Renal cortical epithelial cell (primary cell): ENCODE data around the gene TMEM184A. TPM values are rescaled to one million over a fixed set of nuclear protein-coding genes. Genes with fewer than 3 reads are reported as not detected.

Source experiments
- DNase-seq: peaks from one replicate; pipeline ENCODE4 v3.0.0-alpha.2; 2011; ENCODE audit warnings: low read depth
- total RNA-seq: library from RNA; depleted of rRNA; stranded (reverse); fragments of >200 nt; gene quantifications from 2 replicates; pipeline ENCODE4 v1.2.3, GENCODE V29; 2014

Gene TMEM184A
- total RNA-seq, 1 donor from 2014 or later, result 4.3 TPM

DNA sequence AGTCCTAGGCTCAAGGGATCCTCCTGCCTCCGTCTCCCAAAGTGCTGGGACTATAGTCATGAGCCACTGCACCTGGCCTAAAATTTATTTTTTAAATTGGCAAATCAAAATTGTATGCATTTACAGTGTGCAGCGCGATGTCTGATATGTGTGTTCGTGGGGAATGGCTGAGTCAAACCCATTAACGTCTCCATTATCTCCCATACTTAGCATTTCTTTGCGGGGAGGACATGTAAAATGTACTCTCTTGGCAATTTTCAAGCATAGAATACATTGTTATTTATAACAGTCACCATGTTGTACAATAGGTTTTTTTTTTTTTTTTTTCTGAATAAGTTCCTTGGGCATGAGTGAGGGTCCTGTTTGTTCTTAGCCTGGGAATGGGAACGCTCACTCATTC lies 3.8 kb downstream of the TMEM184A start:
- no peak for DNase-seq

DNA sequence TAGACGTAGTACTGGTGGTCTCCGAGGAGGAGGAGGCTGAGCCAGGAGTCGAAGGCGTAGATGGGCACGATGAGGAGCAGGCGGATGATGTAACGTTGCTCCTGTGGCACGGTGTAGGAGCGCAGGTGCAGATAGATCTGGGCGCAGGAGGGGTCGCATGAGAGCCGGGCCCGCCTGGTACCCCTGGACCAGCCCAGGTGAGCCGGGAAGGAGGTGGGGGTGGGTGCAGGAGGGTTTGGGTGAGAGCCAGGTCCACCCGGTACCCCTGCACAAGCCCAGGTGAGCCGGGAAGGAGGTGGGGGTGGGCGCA lies 5.2 kb downstream of the TMEM184A start:
- DNase-seq, result no peak

DNA sequence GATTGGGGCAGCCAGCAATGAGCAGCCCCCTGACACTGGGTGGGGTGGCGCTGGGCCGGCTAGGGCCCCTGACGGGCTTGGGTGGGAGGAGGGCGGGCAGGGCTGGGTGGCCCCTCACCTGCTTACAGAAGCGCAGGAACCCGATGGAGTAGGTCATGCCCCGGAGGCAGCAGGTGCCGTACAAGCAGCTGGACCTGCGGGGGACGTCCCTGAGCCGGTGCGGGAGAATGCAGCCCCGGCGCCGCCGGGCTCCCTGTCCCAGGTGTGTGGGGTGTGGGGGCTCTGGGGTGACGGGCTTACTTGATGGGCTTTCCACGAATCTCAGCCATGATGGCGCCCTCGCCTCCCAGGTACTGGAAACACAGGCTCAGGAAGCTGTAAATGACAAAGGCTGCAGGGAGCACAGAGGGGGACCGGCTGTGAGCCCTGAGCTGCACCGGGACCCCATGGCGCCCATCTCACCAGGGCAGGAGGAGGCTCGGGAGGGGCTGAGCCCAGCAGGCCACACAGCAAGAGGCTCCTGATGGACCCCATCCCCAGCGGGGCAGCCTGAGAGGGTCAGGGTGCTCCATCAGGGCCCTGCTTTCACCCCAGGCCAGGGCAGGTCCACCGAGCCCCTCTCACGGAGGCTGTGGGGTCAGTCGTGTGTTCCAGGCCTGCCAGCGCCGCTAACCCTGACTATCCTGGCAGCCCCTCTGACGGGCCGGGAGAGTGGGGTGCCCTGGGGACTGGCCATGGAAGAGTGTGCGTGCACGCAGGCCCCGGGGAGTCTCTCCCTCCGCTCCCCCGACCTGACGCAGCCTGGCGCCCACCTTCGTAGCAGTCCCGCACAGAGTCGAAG lies 5.8 kb downstream of the TMEM184A start:
- DNase-seq, result no peak

DNA sequence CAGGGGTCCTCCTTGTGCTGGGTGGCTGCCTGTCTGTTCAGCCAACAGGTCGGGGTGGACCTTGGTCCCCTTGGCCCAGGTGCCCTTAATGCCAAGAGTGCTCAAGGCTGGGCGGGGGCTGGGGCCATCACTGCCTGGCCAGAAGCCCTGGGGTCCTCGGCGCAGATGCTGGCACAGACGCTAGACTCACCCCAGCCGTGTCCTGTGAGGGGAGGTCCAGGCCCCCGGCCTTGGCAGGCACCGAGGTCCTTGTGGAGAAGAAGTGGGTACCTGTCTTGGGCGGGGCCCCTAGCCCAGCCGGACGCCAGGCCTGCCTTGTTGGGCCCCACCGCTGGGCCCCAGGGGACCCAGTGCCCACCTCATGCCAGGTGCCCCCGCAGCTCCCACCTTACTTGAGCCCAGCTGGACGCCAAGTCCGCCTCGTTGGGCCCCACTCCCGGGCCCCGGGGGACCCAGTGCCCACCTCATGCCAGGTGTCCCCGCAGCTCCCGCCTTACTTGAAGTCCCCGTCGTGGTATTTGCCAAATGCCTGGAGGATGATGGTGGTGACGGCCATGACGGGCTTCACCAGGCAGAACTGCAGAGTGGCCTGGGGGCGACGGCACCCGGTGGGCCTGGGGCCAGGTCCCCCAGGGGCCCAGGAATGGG lies 6.5 kb downstream of the TMEM184A start:
- DNase-seq, result no peak

DNA sequence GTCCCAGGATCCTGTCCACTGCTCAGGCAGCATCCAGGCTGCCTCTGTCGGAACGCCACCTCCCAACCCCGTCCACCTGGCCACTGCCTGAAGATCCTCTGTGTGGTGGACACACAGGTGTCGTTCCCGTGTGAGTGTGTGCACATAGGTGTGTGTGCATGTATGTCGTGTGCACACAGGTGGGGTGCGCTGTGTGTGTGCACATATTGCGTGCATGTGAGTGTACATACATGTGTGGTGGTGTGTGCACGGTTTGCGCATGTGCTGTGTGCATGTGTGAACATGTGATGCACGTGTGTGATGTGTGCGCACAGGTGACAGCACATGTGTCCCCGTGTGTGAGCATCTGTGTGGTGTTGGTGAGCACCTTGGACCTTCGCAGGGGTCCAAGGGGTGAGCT lies 7.1 kb downstream of the TMEM184A start:
- no peak for DNase-seq

DNA sequence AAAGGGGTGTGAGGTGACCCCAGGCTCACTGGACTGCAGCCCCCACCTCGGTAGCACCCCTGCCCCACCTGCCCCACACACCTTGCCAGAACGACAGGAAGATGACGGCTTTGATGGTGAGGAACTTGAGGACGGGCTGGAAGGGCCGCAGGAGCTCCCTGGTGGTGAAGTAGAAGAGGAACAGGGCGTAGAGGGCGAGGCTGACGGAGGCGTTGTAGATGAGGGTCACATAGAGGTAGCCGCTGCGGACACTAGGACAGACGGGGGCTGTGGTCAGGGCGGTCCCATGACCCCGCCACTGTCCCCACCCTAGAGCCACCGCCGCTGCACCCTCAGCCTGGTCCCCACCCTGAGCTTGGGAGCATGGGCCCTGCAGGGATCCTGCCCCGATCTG lies 7.6 kb downstream of the TMEM184A start:
- DNase-seq, result no peak

DNA sequence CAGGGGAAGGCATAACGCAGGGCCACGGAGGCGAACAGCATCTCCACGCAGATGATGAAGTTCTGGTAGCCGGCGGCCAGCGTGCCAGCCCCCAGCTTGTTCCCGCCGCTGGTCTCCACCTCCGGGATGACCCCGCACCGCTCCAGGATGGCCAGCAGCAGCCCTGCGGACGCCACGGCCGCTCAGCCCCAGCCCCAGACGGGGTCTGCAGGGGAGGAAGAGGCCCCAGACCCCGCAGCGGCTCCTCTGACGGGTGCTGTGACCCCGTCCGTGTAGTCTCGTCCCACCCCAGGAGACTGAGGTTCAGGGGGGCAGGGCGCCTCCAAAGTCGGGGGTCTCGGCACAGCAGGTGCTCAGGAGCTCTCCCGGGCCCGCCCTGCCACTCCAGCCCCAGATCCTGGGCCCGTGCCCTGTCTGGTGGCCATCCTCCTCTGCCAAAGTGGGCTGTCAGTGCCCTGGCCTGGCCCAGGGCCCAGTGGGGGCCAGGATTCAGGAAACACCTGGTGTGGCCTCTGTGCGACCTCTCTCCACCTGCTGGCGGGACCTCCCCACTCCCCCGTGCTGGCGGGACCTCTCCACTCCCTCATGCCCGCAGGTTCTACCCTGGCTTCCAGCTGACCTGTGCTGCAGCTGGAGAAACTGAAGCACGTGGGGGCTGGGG lies 8.1 kb downstream of the TMEM184A start:
- no peak for DNase-seq

DNA sequence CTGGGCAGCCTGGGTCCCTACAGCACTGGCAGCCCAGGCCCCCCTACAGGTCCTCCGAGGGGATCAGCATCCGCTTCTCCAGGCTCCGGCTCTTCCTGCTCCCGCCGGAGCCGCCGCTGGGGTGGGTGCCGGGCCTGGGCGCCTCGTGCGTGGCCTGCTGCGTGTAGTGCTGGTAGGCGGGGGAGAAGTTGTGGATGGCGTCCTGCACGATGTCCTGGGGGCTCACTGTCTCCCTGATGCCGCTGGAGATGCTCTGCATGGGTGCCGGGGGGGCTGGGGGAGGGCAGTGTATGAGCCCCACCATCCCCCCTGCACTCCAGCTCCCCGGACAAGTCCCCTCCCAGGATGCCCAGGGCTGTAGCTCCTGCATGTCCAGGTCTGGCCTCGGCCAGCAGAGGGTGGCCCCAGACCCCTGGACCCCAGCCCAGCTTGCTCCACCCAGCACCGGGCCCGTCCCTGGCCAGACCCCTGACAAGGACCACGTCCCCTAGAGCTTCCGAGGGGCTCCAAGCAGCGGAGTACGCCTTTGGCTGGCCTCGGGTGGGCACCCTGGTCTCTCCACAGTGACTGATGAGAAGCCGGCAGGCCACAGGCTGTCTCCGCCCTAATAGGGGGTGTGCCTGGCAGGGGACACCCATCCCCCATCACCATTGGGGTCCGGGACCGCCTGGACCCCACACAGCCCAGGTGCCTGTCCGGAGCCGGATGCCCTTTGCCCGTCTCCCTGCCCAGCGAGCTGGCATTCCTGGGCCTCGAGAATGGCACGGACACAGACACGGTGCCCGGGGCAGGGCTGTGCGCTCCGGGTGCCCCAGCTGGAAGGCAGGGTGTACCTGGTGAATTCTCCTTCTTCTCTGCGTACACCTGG lies 8.9 kb downstream of the TMEM184A start:
- DNase-seq, result no peak

DNA sequence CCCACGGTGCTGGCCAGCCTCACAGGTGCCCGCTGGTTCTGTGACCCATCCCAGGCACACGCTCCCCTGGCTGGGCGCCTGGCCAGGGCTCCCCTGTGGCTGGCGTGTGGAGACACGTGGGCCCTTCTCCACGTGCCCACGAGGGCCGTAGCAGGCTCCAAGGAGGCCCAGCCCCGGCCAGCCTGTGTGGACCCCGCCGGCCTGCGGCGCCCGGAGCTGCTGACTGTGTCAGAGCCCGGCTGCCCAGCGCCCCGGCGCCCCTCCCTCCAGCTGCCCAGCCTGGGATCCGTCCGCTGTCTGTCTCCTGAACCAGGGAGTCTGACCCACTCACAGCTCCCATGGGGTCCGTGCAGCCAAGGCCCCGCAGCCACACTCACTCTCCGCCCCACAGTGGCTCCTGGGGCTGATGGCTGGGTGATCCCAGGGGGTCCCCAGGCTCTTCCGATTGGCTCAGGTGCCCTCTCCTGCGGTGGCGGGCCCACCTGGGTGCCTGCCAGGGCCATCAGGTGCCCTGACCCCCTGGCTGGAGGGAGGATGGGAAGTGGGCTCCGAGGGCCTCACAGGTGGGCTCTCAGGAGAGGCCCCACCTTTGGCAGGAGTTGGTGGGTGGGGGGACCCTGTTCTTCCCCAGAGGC lies 9.6 kb downstream of the TMEM184A start:
- DNase-seq, result no peak

DNA sequence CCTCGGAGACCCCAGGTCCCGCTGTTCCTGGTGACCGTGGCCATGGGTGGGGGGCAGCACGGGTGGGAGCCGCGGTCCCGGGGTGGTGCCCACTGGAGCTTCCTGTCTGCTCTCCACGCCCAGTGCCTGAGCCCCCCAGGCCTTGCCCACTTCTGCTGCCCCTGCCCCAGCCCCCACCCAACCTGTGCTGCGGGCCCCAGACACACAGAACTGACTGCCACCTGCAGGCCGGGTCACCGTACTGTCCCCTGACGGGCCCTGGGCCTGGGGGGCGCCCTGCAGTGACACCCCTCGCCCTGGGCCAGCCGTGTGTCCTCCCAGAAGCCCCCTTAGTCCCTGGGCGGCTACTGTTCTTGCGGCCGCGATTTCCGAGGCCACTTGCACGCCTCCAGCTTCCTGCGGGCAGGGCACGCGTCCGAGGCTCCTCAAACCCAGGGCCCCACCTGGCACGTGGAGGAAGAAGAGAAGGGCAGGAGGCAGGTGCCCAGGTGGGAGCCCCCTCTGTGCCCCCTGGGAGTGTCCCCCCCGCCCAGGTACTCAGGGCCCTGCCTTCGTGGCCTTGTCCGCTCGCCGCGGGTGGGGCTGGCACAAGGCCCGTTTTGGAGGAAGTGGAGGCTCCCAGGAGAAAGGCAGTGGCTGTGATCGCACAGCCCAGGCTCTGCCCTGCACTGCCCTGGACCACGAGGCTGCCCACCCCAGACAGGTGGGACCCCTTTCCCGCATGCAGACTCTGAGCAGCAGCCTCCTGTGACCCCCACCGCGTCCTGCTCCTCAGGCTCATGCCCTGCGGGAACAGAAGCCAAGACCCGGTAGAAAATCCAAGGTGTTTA lies 10.4 kb downstream of the TMEM184A start:
- DNase-seq, result no peak

DNA sequence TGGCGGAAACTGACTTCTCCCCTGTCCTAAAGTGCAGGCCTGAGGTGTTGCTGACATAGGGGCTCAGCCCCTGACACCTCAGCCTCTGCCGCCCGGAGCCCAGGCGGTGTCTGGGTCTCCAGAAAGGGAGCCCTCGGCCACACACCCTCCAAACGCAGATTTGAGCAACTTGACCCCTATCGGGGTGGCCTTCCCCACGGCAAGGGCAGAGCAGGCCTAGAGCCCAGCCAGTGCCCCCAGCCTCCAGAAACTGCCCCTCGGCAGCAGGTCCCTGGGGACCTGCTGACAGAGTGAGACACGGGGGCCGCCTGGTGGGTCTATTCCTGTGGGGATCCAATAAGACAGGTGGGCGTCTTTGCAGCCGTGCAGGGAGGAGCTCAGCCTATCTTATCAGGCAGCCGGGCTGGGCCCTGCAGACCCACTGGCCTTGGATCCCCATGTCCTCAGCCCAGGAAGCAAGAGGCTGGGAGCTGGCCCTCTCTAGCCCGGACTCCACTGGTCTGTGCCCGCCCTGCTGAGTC lies 11.0 kb downstream of the TMEM184A start:
- no peak for DNase-seq

DNA sequence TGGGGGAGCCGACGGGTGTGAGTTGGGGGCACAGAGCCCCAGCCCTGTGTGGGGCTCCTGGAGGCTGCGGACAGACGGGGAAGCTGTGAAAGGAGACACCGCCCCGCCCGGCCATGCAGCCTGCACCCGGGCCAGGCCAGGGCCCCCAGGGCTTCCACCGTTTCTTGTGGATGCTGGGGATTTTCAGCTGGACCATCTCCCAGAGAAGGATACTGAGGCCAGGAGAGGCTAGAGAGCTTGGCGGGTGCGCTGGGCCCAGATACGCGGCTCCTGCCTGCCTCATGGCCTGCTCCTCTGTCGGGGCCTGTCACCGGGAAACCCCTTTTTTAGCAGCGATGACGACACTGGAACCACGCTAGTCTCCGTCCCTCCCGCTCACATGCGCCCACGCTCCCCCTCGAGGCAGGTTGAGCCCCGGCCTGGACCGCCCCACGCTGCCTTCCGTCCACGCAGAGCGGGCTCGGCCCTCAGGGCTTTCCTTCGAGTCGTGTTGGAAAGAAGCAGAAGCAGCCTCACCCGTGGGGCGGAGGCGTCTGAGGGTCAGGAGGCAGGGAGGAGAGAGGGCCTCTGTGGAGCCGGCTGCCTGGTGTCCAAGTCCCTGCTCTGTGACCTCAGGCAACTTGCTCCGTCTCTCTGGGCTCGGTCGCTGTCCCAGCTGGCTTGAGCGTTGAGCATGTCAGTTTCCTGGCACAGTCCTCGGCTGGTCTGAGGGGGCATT lies 11.7 kb downstream of the TMEM184A start:
- no peak for DNase-seq

DNA sequence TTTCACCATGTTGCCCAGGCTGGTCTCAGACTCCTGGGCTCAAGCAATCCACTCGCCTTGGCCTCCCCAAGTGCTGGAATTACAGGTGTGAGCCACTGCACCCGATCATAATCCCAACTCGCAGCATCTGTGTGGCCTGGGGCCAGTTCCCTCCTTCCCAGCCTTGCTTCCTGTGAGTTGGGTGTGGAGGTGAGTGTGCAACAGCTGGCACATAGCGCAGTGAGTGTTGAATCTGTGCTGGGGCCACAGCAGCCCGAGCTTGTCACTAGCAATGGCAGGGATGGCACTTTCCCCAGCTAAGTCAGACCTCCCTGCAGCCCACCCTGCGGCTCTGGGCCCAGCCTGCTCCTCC lies 12.2 kb downstream of the TMEM184A start:
- no peak for DNase-seq

DNA sequence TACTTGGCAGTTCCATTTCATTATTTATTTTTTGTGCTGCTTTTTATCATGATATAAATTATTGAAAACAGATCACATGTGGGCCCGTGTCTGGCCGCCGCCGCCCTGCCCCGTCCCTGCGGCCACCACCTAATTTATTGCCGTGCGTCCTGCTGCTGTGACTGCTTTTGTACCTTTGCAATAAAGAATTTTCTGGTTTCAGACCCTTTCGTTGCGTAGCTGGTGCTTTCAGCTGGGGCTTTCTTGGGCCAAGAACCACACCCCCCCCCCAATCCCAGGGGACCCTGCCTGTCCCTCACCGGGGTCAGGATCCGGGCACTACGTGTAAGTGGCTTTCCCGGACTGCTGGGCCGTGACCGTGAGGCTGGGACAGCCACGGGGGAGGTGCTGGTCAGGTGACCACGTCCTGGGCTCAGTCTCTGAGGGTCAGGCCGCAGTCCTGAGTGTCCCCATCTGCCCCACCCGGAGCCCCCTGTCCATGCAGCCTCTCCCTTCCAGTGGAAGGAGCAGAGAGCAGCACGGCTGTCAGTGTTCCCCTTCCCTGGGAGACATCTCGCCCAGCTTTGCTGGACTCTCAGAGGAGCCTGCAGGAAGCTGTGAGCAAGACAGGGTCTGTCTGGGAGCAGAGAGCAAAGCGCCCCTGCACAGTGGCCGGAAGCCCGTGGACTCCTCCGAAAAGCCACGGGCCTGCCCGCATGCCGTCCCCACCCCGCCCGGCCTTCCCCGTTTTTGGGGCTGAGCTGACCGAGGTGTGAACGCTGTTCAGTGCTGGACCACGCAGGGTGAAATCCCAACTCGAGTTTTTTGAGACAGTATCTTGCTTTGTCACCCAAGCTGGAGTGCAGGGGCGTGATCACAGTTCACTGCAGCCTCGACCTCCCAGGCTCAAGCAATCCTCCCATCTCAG lies 12.9 kb downstream of the TMEM184A start:
- no peak for DNase-seq

DNA sequence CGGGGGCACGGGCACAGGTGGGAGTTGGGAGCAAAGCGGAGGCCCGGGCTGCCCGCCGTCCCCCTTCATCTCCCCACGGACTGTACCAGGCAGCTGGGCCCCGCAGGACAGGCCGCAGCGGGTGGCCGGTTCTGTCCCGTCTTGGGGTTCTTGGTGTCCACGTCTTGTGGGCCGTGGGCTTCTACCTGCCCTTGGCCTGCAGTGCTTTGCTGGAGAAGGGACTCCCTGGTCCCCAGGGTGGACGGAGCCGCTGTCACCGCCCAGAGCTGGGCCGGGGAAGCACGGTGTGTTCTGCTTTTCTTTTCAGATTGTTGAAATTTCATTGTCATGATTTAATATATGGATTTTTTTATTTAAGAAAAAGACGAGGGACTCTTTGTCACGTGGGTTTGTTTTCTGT lies 13.7 kb downstream of the TMEM184A start:
- no peak for DNase-seq

DNA sequence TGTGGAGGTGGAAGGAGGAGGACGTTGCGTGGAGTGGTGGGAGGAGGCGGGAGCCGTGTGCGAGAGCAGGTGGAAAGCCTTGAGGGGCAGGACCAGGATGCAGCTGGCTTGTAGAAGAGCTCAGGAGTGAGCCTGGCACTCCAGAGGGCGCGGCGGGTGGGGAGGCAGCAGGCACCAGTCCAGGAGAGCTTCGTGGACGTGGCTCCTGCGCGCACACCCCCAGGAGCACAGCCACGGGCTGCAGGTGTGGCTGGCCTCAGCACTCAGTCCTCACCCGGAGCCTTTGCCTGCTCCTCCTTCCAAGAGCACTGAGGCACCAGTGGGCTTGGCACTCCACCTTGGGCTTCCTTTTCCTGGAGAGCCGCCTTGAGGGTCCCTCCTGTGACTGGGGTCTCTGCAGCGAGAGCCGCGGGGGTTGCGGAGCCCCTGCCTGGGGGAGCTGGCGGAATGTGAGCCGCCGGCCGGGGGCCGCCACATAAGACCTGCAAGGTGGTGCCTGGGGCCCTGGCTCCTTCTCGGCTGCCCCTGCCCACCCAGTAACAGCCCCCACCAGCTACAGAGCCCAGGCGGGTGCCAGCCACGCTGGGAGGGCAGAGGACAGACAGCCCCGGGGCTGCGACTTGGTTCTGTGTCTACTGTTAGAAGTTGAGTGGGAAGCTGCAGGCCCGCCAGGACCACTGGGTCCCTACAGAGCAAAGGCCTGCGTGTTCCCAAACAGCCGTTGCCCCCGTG lies 14.4 kb downstream of the TMEM184A start:
- no peak for DNase-seq

DNA sequence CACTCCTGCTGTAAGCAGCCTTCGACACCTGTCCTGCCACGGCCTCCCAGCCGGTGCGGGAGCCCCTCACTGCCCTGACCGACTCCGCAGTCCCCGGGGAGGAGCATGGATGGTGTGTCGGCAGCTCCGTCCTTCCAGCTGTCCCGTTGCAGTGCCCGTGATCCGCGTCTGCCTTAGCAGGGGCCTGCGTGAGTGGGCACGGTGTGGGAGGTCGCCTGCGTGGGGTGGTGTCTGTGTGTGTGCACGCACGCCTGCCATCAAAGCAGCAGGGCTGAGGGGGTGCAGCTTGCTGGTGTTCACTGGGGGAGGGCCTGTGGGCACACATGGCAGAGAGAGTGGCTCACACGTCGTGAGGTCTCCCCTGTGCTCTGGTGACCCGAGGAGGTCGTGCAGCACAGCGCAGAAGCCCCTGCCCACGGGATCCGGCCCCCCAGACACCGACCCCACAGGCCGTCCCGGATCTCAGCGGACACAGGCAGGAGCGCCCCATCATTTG lies 15.2 kb downstream of the TMEM184A start:
- DNase-seq, result no peak
